ENCODE measurements around the gene AMPD3. TPM values are rescaled to one million over a fixed set of nuclear protein-coding genes. Genes with fewer than 3 reads are reported as not detected.

Gene AMPD3
- total RNA-seq, 1 donor from 2014 or later: 2.2 TPM

GRCh38 chr11:10538924-10539323 lies 83.9 kb downstream of the AMPD3 start:
- Mint-ChIP-seq H3K4me3 (ENCODE audit: unreplicated experiment) (peak overlapping the region; percentile 30), H3K27ac (ENCODE audit: unreplicated experiment) (peak overlapping the region; percentile 77), H3K4me1 (ENCODE audit: low read depth) (peaks cover 48% of the 10 kb centered on the region), H3K27me3 (ENCODE audit: low read depth) (no peaks in the 10 kb centered on the region), H3K36me3 (ENCODE audit: low read depth) (no peaks in the 10 kb centered on the region), H3K9me3 (ENCODE audit: low read depth) (no peaks in the 10 kb centered on the region)
- TF ChIP-seq CTCF (IDR thresholded peaks at IDR 0.05): no peak
- no peak for DNase-seq (ENCODE audit: low spot score)

- DNase-seq (ENCODE audit: low spot score): no peak
- no peak for TF ChIP-seq CTCF (IDR thresholded peaks at IDR 0.05)
- Mint-ChIP-seq H3K27ac (ENCODE audit: unreplicated experiment) (peak overlapping the region; percentile 93), H3K4me1 (ENCODE audit: low read depth) (peaks cover 48% of the 10 kb centered on the region), H3K4me3 (ENCODE audit: unreplicated experiment) (peak overlapping the region; percentile 90), H3K9me3 (ENCODE audit: low read depth) (no peaks in the 10 kb centered on the region), H3K36me3 (ENCODE audit: low read depth) (no peaks in the 10 kb centered on the region), H3K27me3 (ENCODE audit: low read depth) (no peaks in the 10 kb centered on the region)
Measured at GRCh38 chr11:10539339-10539738, 84.3 kb downstream of the AMPD3 start.

- Mint-ChIP-seq H3K4me3 (ENCODE audit: unreplicated experiment) (peak overlapping the region; percentile 90), H3K4me1 (ENCODE audit: low read depth) (peaks cover 48% of the 10 kb centered on the region), H3K27ac (ENCODE audit: unreplicated experiment) (peak overlapping the region; percentile 93), H3K36me3 (ENCODE audit: low read depth) (no peaks in the 10 kb centered on the region), H3K9me3 (ENCODE audit: low read depth) (no peaks in the 10 kb centered on the region), H3K27me3 (ENCODE audit: low read depth) (no peaks in the 10 kb centered on the region)
- no peak for TF ChIP-seq CTCF (IDR thresholded peaks at IDR 0.05)
- no peak for DNase-seq (ENCODE audit: low spot score)
Measured at GRCh38 chr11:10540546-10540914, 85.5 kb downstream of the AMPD3 start.

- peak within 1 kb of the TSS; percentile 93 for H3K27ac Mint-ChIP-seq (ENCODE audit: unreplicated experiment)
- peak; percentile 98 for DNase-seq (ENCODE audit: low spot score)
- TF ChIP-seq CTCF (IDR thresholded peaks at IDR 0.05): peak; percentile 86
- no peaks in the 10 kb centered on the region for H3K36me3 Mint-ChIP-seq (ENCODE audit: low read depth)
- peak within 1 kb of the TSS; percentile 90 for H3K4me3 Mint-ChIP-seq (ENCODE audit: unreplicated experiment)
- no peaks in the 10 kb centered on the region for H3K9me3 Mint-ChIP-seq (ENCODE audit: low read depth)
- peaks cover 45% of the 10 kb centered on the region for H3K4me1 Mint-ChIP-seq (ENCODE audit: low read depth)
- no peaks in the 10 kb centered on the region for H3K27me3 Mint-ChIP-seq (ENCODE audit: low read depth)
Measured at GRCh38 chr11:10540915-10541560, 86.0 kb downstream of the AMPD3 start, which contains the start of gene RNF141. RNF141 (minus strand) TSS chr11:10541187; CDS start chr11:10534158, 7,029 bp downstream.

- Mint-ChIP-seq H3K4me1 (ENCODE audit: low read depth) (peaks cover 41% of the 10 kb centered on the region), H3K9me3 (ENCODE audit: low read depth) (no peaks in the 10 kb centered on the region), H3K36me3 (ENCODE audit: low read depth) (no peaks in the 10 kb centered on the region), H3K27ac (ENCODE audit: unreplicated experiment) (peak overlapping the region; percentile 76), H3K27me3 (ENCODE audit: low read depth) (no peaks in the 10 kb centered on the region), H3K4me3 (ENCODE audit: unreplicated experiment) (peak overlapping the region; percentile 90)
- DNase-seq (ENCODE audit: low spot score): no peak
- TF ChIP-seq CTCF (IDR thresholded peaks at IDR 0.05): no peak
Measured at GRCh38 chr11:10541561-10541930, 86.5 kb downstream of the AMPD3 start.

Measured in chondrocyte (in vitro differentiated cells).